ENCODE measurements around the gene NFIA.
"Not testable (repeated sequence)": the region's sequence is repeated elsewhere in the genome, so short reads cannot be mapped to it uniquely, and the experiment has no call there.

The NFIA gene

GRCh38 chr1:61070054-61070453 is 12.3 kb upstream of the NFIA start:
- no peaks in the 10 kb centered on the region for H3K36me3 ChIP-seq (ENCODE audit: low read depth)
- H3K9me3 ChIP-seq (ENCODE audit: severe bottlenecking): no peaks in the 10 kb centered on the region
- no peak for TF ChIP-seq CTCF (IDR thresholded peaks at IDR 0.05; ENCODE audit: poor library complexity, severe bottlenecking)
- no peaks in the 10 kb centered on the region for H3K4me1 ChIP-seq (ENCODE audit: insufficient read depth, poor library complexity, severe bottlenecking)
- no peak for DNase-seq (ENCODE audit: low spot score)
- no peak overlapping the region for H3K4me3 ChIP-seq (ENCODE audit: severe bottlenecking)
- H3K27me3 ChIP-seq (ENCODE audit: insufficient read depth, poor library complexity, severe bottlenecking): no peaks in the 10 kb centered on the region
- no peak overlapping the region for H3K27ac ChIP-seq (ENCODE audit: poor library complexity, severe bottlenecking)
- no peak for ATAC-seq (ENCODE audit: low read depth)

GRCh38 chr1:61071205-61072130 is 10.9 kb upstream of the NFIA start:
- H3K9me3 ChIP-seq (ENCODE audit: severe bottlenecking): no peaks in the 10 kb centered on the region
- no peaks in the 10 kb centered on the region for H3K27me3 ChIP-seq (ENCODE audit: insufficient read depth, poor library complexity, severe bottlenecking)
- no peaks in the 10 kb centered on the region for H3K4me1 ChIP-seq (ENCODE audit: insufficient read depth, poor library complexity, severe bottlenecking)
- no peak overlapping the region for H3K27ac ChIP-seq (ENCODE audit: poor library complexity, severe bottlenecking)
- H3K36me3 ChIP-seq (ENCODE audit: low read depth): no peaks in the 10 kb centered on the region
- TF ChIP-seq CTCF (IDR thresholded peaks at IDR 0.05; ENCODE audit: poor library complexity, severe bottlenecking): no peak
- ATAC-seq (ENCODE audit: low read depth) (no peak), DNase-seq (ENCODE audit: low spot score) (no peak)
- no peak overlapping the region for H3K4me3 ChIP-seq (ENCODE audit: severe bottlenecking)

GRCh38 chr1:61073871-61074270 is 8.5 kb upstream of the NFIA start:
- no peaks in the 10 kb centered on the region for H3K27me3 ChIP-seq (ENCODE audit: insufficient read depth, poor library complexity, severe bottlenecking)
- H3K36me3 ChIP-seq (ENCODE audit: low read depth): no peaks in the 10 kb centered on the region
- H3K27ac ChIP-seq (ENCODE audit: poor library complexity, severe bottlenecking): no peak overlapping the region
- no peak for DNase-seq (ENCODE audit: low spot score)
- no peaks in the 10 kb centered on the region for H3K9me3 ChIP-seq (ENCODE audit: severe bottlenecking)
- no peak for TF ChIP-seq CTCF (IDR thresholded peaks at IDR 0.05; ENCODE audit: poor library complexity, severe bottlenecking)
- no peak for ATAC-seq (ENCODE audit: low read depth)
- H3K4me3 ChIP-seq (ENCODE audit: severe bottlenecking): no peak overlapping the region
- peaks cover 7% of the 10 kb centered on the region for H3K4me1 ChIP-seq (ENCODE audit: insufficient read depth, poor library complexity, severe bottlenecking)

- not testable (repeated sequence) for ATAC-seq (ENCODE audit: low read depth); H3K9me3 ChIP-seq (ENCODE audit: severe bottlenecking); DNase-seq (ENCODE audit: low spot score); H3K27me3 ChIP-seq (ENCODE audit: insufficient read depth, poor library complexity, severe bottlenecking); H3K4me3 ChIP-seq (ENCODE audit: severe bottlenecking); H3K36me3 ChIP-seq (ENCODE audit: low read depth)
- Histone ChIP-seq H3K27ac (ENCODE audit: poor library complexity, severe bottlenecking) (peak overlapping the region; percentile 85), H3K4me1 (ENCODE audit: insufficient read depth, poor library complexity, severe bottlenecking) (peaks cover 21% of the 10 kb centered on the region)
Measured at GRCh38 chr1:61075833-61076232, 6.5 kb upstream of the NFIA start.

- Histone ChIP-seq H3K4me3 (ENCODE audit: severe bottlenecking) (peak overlapping the region; percentile 38), H3K4me1 (ENCODE audit: insufficient read depth, poor library complexity, severe bottlenecking) (peaks cover 24% of the 10 kb centered on the region), H3K27me3 (ENCODE audit: insufficient read depth, poor library complexity, severe bottlenecking) (no peaks in the 10 kb centered on the region), H3K27ac (ENCODE audit: poor library complexity, severe bottlenecking) (peak overlapping the region; percentile 85), H3K36me3 (ENCODE audit: low read depth) (no peaks in the 10 kb centered on the region), H3K9me3 (ENCODE audit: severe bottlenecking) (no peaks in the 10 kb centered on the region)
- ATAC-seq (ENCODE audit: low read depth) (peak; percentile 77), DNase-seq (ENCODE audit: low spot score) (peak; percentile 88)
- TF ChIP-seq CTCF (IDR thresholded peaks at IDR 0.05; ENCODE audit: poor library complexity, severe bottlenecking): no peak
Measured at GRCh38 chr1:61076728-61077675, 5.4 kb upstream of the NFIA start.

Data from RWPE2 (cell line).